GM10248 (cell line): ENCODE data around the gene CDHR3.

ENCODE experiments used
- CTCF ChIA-PET: fragments of 300-600 bp; sonication (Branson Sonifier 250); formaldehyde crosslinking; extraction: SDS; loops from one replicate; lab custom pipeline; 2021; ENCODE audit warnings: antibody characterized with exemption; lab: Yijun Ruan, JAX
- POLR2A ChIA-PET: fragments of 350-650 bp; sonication (Branson Sonifier 250); formaldehyde crosslinking; extraction: SDS; loops from one replicate; lab custom pipeline; 2020; ENCODE audit warnings: antibody characterized with exemption; lab: Yijun Ruan, JAX
- DNase-seq: peaks from one replicate; pipeline ENCODE4 v3.0.0; 2012; ENCODE audit errors: extremely low spot score
- TF ChIP-seq, protein P1 (sequence below): IDR thresholded peaks from 2 replicates; pipeline ENCODE4 v1.5.1; 2012; ENCODE audit warnings: mild to moderate bottlenecking, low read depth; ENCODE audit errors: extremely low read depth, missing control alignments, control extremely low read depth

CDHR3 gene

DNA sequence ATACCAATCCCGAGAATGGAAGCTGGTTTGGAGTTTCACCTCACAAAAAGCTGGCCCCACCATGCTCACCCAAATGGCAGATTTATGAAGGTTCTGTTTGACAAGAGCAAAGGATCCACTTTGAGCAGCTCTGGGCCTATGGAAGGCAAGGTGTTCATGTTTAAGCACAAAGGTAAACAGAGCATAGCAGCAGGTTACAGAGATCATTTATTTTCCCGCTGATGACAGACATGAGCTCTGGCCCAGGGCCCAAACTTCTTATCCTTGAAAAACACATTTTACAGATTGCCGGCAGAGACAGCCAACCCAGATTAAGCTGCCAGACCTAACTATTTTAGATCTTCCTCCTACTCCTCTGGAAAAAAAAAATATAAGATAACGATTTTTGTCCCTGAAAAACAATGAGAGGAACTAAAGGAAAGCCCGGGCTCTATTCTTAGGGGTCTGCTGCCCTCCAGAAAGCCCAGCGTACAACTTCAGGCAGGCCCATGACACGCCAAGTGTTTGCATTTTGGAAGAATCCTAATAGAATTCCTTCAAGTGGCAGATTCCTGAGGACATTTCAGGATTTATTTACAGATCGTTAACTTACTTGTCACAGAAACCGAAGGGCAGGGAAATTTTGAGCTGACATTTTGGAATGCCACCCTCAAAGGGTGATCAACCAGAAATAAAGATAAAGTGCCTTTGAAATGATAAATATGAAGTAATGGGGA is 109.1 kb downstream of the CDHR3 start:
- DNase-seq = no peak
- TF ChIP-seq, protein P1, sequence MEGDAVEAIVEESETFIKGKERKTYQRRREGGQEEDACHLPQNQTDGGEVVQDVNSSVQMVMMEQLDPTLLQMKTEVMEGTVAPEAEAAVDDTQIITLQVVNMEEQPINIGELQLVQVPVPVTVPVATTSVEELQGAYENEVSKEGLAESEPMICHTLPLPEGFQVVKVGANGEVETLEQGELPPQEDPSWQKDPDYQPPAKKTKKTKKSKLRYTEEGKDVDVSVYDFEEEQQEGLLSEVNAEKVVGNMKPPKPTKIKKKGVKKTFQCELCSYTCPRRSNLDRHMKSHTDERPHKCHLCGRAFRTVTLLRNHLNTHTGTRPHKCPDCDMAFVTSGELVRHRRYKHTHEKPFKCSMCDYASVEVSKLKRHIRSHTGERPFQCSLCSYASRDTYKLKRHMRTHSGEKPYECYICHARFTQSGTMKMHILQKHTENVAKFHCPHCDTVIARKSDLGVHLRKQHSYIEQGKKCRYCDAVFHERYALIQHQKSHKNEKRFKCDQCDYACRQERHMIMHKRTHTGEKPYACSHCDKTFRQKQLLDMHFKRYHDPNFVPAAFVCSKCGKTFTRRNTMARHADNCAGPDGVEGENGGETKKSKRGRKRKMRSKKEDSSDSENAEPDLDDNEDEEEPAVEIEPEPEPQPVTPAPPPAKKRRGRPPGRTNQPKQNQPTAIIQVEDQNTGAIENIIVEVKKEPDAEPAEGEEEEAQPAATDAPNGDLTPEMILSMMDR = no peak
- ChIA-PET POLR2A (interaction anchor here (1.0 to 1.4 kb wide), 2 partner anchors 17 to 40 kb away, joined by 3 read pairs; partner anchors contain the start of gene SYPL1), CTCF (interaction anchor here (1.0 to 6.7 kb wide), 15 partner anchors 10 to 213 kb away, joined by 3 to 61 read pairs (median 5); partner anchors contain the start of gene SYPL1)

DNA sequence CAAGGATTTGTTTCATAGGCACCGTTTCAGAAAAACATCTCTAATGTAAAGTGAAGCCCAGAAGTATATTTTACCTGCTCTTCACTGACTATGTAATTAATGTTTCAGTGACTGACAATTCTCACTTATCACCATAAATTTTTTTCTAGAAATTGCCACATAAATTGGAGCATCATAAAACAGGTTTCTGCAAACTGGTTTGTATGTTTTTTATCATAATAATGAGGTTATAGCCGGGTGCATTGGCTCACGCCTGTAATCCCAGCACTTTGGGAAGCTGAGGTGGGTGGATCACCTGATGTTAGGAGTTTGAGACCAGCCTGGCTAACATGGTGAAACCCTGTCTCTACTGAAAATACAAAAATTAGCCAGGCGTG is 109.6 kb downstream of the CDHR3 start:
- ChIA-PET CTCF (interaction anchor here (0.7 to 6.7 kb wide), 12 partner anchors 12 to 213 kb away, joined by 3 to 61 read pairs (median 5); partner anchors contain the start of gene SYPL1), POLR2A (no interaction called here)
- TF ChIP-seq, protein P1 = no peak
- no peak for DNase-seq

DNA sequence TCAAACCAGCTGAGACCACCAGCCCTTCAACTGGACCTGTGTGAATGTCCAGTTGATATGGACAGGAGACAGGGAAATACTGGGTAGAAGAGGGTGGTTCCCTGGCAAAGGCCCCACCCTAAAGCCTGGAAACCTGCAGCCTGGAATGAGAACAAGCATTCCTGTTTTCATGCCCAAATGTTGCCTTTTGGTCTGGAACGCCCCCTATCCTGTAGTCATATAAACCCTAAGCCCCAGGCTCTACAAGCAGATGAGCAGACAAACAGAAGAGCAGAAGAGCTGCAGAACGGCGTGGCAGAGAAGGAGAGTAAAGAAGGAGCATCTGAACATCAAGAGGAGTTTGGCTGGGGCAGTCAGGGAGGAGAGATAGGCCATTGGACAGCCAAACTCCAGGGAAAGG is 110.6 kb downstream of the CDHR3 start:
- no peak for DNase-seq
- POLR2A ChIA-PET = interaction anchor here (0.5 to 0.6 kb wide), 2 partner anchors 211 to 1014 kb away, joined by 3 read pairs; partner anchors contain the start of gene NAMPT
- CTCF ChIA-PET = interaction anchor here (0.9 to 6.7 kb wide), 7 partner anchors 12 to 212 kb away, joined by 3 to 61 read pairs (median 7); partner anchors contain the start of gene SYPL1
- TF ChIP-seq, protein P1 = no peak

DNA sequence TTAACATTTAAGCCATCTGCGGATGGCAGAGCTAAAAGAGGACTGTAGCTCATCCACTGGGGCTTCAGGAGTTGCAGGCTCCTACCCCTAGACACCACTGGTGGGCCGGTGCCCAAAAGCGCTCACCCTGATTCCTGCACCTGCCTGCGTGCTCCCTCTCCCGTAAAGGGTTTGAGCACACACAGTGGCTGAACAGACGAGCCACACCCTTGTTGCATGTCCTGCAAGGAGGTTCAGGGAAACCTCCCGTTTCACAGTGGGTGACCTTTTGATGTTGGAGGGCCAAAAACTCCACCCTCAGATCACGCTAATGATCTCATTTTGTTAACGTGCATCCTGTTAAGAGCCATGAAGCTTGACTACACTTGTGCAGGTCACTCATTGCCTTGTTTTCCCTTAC is 111.2 kb downstream of the CDHR3 start:
- TF ChIP-seq, protein P1 = no peak
- ChIA-PET POLR2A (interaction anchor here (0.6 kb wide), 1 partner anchor 1015 kb away, joined by 3 read pairs; no protein-coding TSS in a partner anchor), CTCF (interaction anchor here (0.9 to 6.7 kb wide), 5 partner anchors 9 to 92 kb away, joined by 4 to 61 read pairs (median 14); no protein-coding TSS in a partner anchor)
- DNase-seq = no peak

DNA sequence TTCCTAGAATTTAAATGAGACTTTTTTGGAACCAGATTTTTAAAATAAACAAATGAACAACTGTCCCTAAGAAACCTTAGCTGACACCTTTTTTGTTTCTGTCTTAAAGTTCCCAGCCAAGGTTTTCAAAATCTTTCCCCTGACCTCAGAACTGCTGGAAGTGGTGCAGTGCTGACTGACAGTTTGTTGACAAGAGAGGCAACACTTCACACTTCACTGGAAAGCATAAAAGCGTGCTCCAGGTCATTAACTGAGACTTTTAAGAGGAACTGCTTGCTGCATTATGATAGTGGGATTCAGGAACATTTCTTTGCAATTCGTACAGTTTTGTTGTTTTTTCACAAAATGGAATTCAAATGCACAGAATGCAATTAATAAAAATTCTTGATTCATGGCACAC is 112.9 kb downstream of the CDHR3 start:
- ChIA-PET CTCF (interaction anchor here (0.8 to 1.2 kb wide), 2 partner anchors 26 to 50 kb away, joined by 3 read pairs; no protein-coding TSS in a partner anchor), POLR2A (no interaction called here)
- TF ChIP-seq, protein P1 = no peak
- DNase-seq = no peak

DNA sequence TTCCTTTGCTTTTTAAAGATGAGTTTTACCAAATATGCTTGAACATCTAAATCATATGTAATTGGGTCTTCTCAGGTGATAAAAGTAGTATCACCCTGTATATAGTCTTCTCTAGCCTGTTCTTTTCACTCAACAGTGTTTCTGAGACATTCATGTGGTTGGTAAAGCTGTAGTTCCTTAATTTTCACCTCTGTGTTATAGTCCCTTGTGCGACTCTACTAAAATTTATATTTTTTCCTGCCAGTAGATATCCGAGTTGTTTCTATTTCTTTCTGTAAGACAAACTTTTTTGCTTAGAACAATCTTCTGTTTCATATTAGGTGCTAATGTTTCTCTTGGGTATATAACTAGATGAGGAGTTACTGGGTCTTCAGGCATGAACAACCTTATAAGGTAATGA is 113.5 kb downstream of the CDHR3 start:
- TF ChIP-seq, protein P1 = no peak
- ChIA-PET CTCF (interaction anchor here (0.8 to 1.2 kb wide), 2 partner anchors 20 to 26 kb away, joined by 3 read pairs; no protein-coding TSS in a partner anchor), POLR2A (no interaction called here)
- no peak for DNase-seq
